Body of pancreas (tissue), 4 donors: Measurements from ENCODE around the gene HACD3. TPM values are rescaled to one million over a fixed set of nuclear protein-coding genes. Genes with fewer than 3 reads are reported as not detected.

ENCODE experiments used
- ATAC-seq: fragments of 150-250 bp; one replicate; pipeline ENCODE4 v1.9.1; 2016
- DNase-seq, 4 donors: peaks; one replicate each; pipeline ENCODE4 v3.0.0-alpha.2; 2019
- H3K27ac ChIP-seq, 4 donors: fragments of 200-600 bp; sonication (generic); 1 replicate in 3 of 4; 2 replicates in 1 of 4; pipeline versions ENCODE4 v1.5.1 to v1.6.1; 2016 to 2019; ENCODE audit warnings: mild to moderate bottlenecking in 1 of 4, mixed read lengths in 1 of 4, moderate library complexity in 1 of 4
- H3K27me3 ChIP-seq, 2 donors: fragments of 200-600 bp; sonication (generic); one replicate each; pipeline ENCODE4 v1.6.0; 2016; ENCODE audit warnings: mild to moderate bottlenecking in 1 of 2
- H3K36me3 ChIP-seq, 2 donors: fragments of 200-600 bp; sonication (generic); replicated peaks in 1 of 2; 2 replicates each; pipeline ENCODE4 v1.5.1; 2016; ENCODE audit warnings: low read depth in 2 of 2; ENCODE audit not compliant: insufficient read depth in 1 of 2
- H3K4me1 ChIP-seq: fragments of 200-600 bp; sonication (generic); one replicate; pipeline ENCODE4 v1.6.0; 2016
- H3K4me3 ChIP-seq, 2 donors: fragments of 200-600 bp; sonication (generic); 1 replicate in 1 of 2; 2 replicates in 1 of 2; pipeline ENCODE4 v1.5.1; 2016 to 2019
- H3K9me3 ChIP-seq, 3 donors: fragments of 200-600 bp; sonication (generic); 1 replicate in 2 of 3; 2 replicates in 1 of 3; pipeline ENCODE4 v1.5.1; 2016
- POLR2A ChIP-seq, 3 donors: fragments of 450-650 bp; IDR thresholded peaks; one replicate each; pipeline ENCODE4 v1.6.1; 2016; ENCODE audit warnings: antibody characterized with exemption in 3 of 3, mild to moderate bottlenecking in 2 of 3
- WGBS, 2 donors: methylation state at CpG; one replicate each; pipeline ENCODE4 v1.1.5; 2017; 5-methylcytosine and 5-hydroxymethylcytosine counted together
- intact Hi-C: fragments of 100-400 bp; cut with DNase I; formaldehyde crosslinking; loops from one replicate; pipeline ENCODE4 v1.15.1; 2023
- small RNA-seq: library from RNA; depleted of rRNA; stranded (forward); fragments of <200 nt; gene quantifications from one replicate; pipeline ENCODE3, GENCODE V24; 2016
- total RNA-seq, 2 donors: library from RNA; depleted of rRNA; stranded (reverse); fragments of >200 nt; gene quantifications; one replicate each; pipeline ENCODE4 v1.1.0, GENCODE V29; 2016
- TF ChIP-seq, protein P1 (sequence below), 7 experiments: fragments of 450-650 bp in 4 of 7; fragments of 200-600 bp in 3 of 7; sonication (generic) in 3 of 7; IDR thresholded peaks; one replicate each; pipeline ENCODE4 v1.5.1; 2016 to 2019; ENCODE audit warnings: antibody characterized with exemption in 7 of 7

HACD3 gene
- total RNA-seq, 2 donors from 2014 or later, result 10.9 to 35.8 TPM

DNA sequence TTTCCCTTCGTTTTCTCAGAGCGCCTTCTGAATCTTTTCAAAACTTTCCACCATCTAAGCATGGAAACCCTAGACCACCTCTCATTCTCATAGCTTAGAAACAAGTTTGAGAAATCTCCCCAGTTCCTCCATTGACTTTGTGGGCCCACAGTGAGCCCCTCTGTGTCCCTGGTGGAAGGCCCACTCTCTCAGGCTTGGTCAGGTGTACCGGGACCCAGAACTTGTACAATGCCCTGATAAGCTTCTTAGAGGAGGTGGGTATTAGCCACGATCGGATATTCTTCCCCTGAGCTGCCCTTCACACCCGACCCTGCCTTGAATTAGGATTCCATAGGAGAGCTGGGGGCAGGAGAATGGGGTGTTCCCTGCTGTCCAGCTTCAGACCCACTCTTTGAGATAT is 91.4 kb downstream of the HACD3 start, which contains the start of gene SLC24A1:
Gene SLC24A1 (plus strand): TSS at position 301 of the 400 bp plus-strand sequence. CDS start 2,143 bp downstream, outside the sequence.
- ATAC-seq (no peak), DNase-seq (no peak)
- 79 to 83% methylated on average over 6 of the region's 6 CpGs for WGBS, 2 donors
- intact Hi-C loops, result no loop called here
- H3K27ac ChIP-seq, result no peak within 1 kb of the TSS
- no peaks in the 10 kb centered on the region for H3K36me3 ChIP-seq
- TF ChIP-seq, protein P1, sequence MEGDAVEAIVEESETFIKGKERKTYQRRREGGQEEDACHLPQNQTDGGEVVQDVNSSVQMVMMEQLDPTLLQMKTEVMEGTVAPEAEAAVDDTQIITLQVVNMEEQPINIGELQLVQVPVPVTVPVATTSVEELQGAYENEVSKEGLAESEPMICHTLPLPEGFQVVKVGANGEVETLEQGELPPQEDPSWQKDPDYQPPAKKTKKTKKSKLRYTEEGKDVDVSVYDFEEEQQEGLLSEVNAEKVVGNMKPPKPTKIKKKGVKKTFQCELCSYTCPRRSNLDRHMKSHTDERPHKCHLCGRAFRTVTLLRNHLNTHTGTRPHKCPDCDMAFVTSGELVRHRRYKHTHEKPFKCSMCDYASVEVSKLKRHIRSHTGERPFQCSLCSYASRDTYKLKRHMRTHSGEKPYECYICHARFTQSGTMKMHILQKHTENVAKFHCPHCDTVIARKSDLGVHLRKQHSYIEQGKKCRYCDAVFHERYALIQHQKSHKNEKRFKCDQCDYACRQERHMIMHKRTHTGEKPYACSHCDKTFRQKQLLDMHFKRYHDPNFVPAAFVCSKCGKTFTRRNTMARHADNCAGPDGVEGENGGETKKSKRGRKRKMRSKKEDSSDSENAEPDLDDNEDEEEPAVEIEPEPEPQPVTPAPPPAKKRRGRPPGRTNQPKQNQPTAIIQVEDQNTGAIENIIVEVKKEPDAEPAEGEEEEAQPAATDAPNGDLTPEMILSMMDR (IDR thresholded peaks at IDR 0.05), result no peak
- no peak for TF ChIP-seq POLR2A (IDR thresholded peaks at IDR 0.05)
- H3K4me1 ChIP-seq, result no peaks in the 10 kb centered on the region
- no peak within 1 kb of the TSS for H3K4me3 ChIP-seq
- H3K9me3 ChIP-seq, result no peaks in the 10 kb centered on the region
- H3K27me3 ChIP-seq, result no peaks in the 10 kb centered on the region

- intact Hi-C loops, result no loop called here
- TF ChIP-seq, protein P1 (IDR thresholded peaks at IDR 0.05), result no peak
- TF ChIP-seq POLR2A (IDR thresholded peaks at IDR 0.05), result no peak
- Histone ChIP-seq H3K4me3 (no peak overlapping the region), H3K27ac (no peak overlapping the region), H3K9me3 (no peaks in the 10 kb centered on the region), H3K36me3 (no peaks in the 10 kb centered on the region), H3K27me3 (no peaks in the 10 kb centered on the region), H3K4me1 (no peaks in the 10 kb centered on the region)
- ATAC-seq (no peak), DNase-seq (no peak)
Measured at GRCh38 chr15:65623103-65623502, 92.8 kb downstream of the HACD3 start.

GRCh38 chr15:65626856-65627255 is 96.6 kb downstream of the HACD3 start:
- no peak overlapping the region for H3K4me3 ChIP-seq
- TF ChIP-seq, protein P1 (IDR thresholded peaks at IDR 0.05), result no peak
- TF ChIP-seq POLR2A (IDR thresholded peaks at IDR 0.05), result no peak
- no peaks in the 10 kb centered on the region for H3K36me3 ChIP-seq
- DNase-seq (no peak), ATAC-seq (no peak)
- no peaks in the 10 kb centered on the region for H3K4me1 ChIP-seq
- H3K27ac ChIP-seq, result no peak overlapping the region
- H3K27me3 ChIP-seq, result no peaks in the 10 kb centered on the region
- intact Hi-C loops, result no loop called here
- H3K9me3 ChIP-seq, result no peaks in the 10 kb centered on the region
- WGBS, 2 donors, result 57 to 68% methylated on average over 4 of the region's 4 CpGs

Small RNA genes within 50 kb of the gene (small RNA-seq; reads per million reads assigned to genes)
- gene RF00019 (not detected), gene RNU6-19P (not detected)

Other genes starting within 250 kb of the HACD3 start
- 10 to 100 TPM in 1 of 2 donors, 1 to 10 TPM in 1; 5.2 to 17.5 TPM for gene PARP16, start 243.6 kb upstream of the HACD3 start, total RNA-seq
- not detected for gene RNU5A-1, start 234.4 kb upstream of the HACD3 start, total RNA-seq
- not detected for gene RNU5B-1, start 225.8 kb upstream of the HACD3 start, total RNA-seq
- not detected for gene IGDCC3, start 152.5 kb upstream of the HACD3 start, total RNA-seq
- 1 to 10 TPM in 1 of 2 donors, under 1 TPM in 1; 0.26 to 2.6 TPM for gene IGDCC4, start 107.5 kb upstream of the HACD3 start, total RNA-seq
- 10 to 100 TPM; 13.0 to 27.4 TPM for gene DPP8, start 12.8 kb upstream of the HACD3 start, total RNA-seq
- gene INTS14, start 80.7 kb downstream of the HACD3 start, total RNA-seq, result 10 to 100 TPM; 26.0 to 28.3 TPM
- 1 to 10 TPM; 3.6 to 9.6 TPM for gene SLC24A1, start 91.5 kb downstream of the HACD3 start, total RNA-seq